HUES48 (cell line): ENCODE results near the gene ATP6V1F.

Experiments
- H3K27ac ChIP-seq: one replicate; pipeline ENCODE4 v1.7.0; 2013; ENCODE audit warnings: low read depth, low read length, inconsistent platforms
- H3K27me3 ChIP-seq: 2 replicates; pipeline ENCODE4 v1.6.1; 2013; ENCODE audit warnings: mild to moderate bottlenecking, low read length; ENCODE audit not compliant: control insufficient read depth, insufficient read depth
- H3K36me3 ChIP-seq: 2 replicates; pipeline ENCODE4 v1.6.1; 2013; ENCODE audit warnings: low read length; ENCODE audit not compliant: control insufficient read depth, insufficient read depth
- H3K4me1 ChIP-seq: 2 replicates; pipeline ENCODE4 v1.6.1; 2013; ENCODE audit warnings: mild to moderate bottlenecking, low read length; ENCODE audit not compliant: control insufficient read depth, insufficient read depth
- H3K4me3 ChIP-seq: 2 replicates; pipeline ENCODE4 v1.5.1; 2013; ENCODE audit warnings: mild to moderate bottlenecking, low read depth, low read length
- H3K9ac ChIP-seq: 2 replicates; pipeline ENCODE4 v1.6.1; 2013; ENCODE audit warnings: mild to moderate bottlenecking, low read depth, low read length, moderate library complexity
- H3K9me3 ChIP-seq: 2 replicates; pipeline ENCODE4 v1.6.1; 2013; ENCODE audit warnings: low read length; ENCODE audit not compliant: control insufficient read depth, insufficient read depth

The ATP6V1F gene

DNA sequence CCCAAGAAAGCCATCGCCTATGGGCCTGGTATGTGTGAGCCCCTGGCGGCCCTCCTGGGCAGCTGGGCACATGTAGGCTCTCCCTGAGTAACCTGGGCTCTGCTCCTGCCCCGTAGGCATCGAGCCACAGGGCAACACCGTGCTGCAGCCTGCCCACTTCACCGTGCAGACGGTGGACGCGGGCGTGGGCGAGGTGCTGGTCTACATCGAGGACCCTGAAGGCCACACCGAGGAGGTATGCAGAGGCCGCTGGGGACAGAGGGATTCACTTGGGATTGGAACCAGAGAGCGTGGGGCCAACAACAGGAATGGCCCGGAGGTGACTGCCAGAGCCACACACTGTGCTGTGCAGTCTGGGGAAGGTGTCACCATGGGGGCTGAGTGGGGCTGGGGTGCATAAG lies 25.1 kb upstream of the ATP6V1F start:
- Histone ChIP-seq H3K27me3 (no peaks in the 10 kb centered on the region), H3K4me3 (no peak overlapping the region), H3K9me3 (no peaks in the 10 kb centered on the region), H3K4me1 (peaks cover 14% of the 10 kb centered on the region), H3K9ac (no peak overlapping the region), H3K36me3 (peaks cover 3% of the 10 kb centered on the region; the same call in 1 of the 2 replicates), H3K27ac (no peak overlapping the region)

DNA sequence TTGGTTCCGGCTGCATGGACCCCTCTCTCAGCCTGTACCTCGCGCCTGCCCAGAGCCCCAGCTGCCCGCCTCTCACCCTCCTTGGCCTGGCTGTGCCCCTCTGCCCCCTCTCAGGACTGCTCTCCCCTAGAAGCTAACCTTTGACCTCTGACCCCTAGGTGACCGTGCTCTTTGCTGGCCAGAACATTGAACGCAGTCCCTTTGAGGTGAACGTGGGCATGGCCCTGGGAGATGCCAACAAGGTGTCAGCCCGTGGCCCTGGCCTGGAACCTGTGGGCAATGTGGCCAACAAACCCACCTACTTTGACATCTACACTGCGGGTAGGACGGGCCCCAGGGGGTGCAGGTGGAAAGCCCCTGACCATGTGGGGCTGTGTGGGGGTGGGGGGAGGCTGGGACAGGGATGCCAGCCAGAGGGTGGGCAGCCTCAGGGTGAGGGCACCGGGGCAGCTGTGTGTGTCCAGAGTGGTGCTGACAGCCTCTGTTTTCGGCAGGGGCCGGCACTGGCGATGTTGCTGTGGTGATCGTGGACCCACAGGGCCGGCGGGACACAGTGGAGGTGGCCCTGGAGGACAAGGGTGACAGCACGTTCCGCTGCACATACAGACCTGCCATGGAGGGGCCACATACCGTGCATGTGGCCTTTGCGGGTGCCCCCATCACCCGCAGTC lies 24.4 kb upstream of the ATP6V1F start:
- no peaks in the 10 kb centered on the region for H3K9me3 ChIP-seq
- H3K36me3 ChIP-seq = peaks cover 3% of the 10 kb centered on the region; the same call in 1 of the 2 replicates
- H3K27me3 ChIP-seq = no peaks in the 10 kb centered on the region

DNA sequence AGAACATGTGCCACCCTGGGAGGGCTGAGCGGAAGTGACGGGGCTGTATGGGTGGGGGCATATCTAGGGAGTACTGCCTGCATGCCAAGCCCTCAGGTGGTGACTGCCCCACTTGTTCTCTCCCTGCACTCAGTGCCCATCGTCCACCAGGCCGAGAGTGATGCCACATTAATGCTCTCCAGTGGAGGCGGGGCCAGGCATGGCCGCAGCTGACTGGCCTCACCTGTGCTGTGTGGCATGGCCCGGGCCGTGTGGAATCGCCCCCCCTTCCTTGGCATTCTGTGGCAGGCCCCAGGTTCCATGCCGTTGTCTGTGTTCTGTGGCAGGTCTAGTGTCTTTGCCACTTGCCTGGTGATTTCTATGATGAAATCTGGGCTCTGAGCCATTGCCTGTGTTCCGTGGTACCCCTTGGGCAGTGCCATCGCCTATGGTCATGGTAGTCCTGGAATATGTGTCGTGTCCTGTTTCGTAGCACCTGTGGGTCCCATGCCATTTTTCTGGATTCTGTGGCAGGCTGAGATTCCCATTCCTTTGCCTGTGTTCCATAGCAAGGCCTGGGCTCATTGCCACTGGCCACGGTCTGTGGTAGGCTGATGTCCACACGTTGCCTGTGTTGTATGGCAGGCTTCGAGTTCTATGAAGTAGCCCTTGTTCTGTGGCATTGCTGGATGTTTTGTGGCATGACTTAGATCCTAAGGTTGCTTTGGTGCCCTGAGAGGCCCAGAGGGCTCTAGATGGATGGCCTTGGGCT lies 23.5 kb upstream of the ATP6V1F start:
- Histone ChIP-seq H3K36me3 (peaks cover 3% of the 10 kb centered on the region; the same call in 1 of the 2 replicates), H3K4me3 (no peak overlapping the region), H3K27me3 (no peaks in the 10 kb centered on the region), H3K27ac (no peak overlapping the region), H3K4me1 (no peaks in the 10 kb centered on the region), H3K9ac (no peak overlapping the region), H3K9me3 (no peaks in the 10 kb centered on the region)

More for the DNA sequence above, 24.4 kb upstream of the ATP6V1F start:
- peaks cover 8% of the 10 kb centered on the region for H3K4me1 ChIP-seq
- H3K9ac ChIP-seq = no peak overlapping the region
- H3K27ac ChIP-seq = no peak overlapping the region
- no peak overlapping the region for H3K4me3 ChIP-seq

DNA sequence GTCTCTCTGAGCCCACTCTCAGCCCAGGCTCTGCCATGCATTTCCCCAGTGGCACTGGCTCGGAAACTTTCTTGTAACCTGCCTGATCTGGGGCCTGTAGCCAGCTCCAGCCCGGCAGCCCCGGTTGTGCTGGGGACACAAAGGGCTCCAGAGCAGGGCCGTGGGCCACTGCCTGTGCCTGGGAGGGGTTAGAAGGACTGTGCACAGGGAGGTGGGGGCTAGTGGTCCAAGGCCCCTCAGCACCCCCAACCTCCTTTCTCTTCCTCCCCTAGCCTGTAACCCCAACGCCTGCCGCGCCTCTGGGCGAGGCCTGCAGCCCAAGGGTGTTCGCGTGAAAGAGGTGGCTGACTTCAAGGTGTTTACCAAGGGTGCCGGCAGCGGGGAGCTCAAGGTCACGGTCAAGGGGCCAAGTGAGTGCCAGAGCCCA lies 22.9 kb upstream of the ATP6V1F start:
- Histone ChIP-seq H3K9ac (no peak overlapping the region), H3K9me3 (no peaks in the 10 kb centered on the region), H3K36me3 (peaks cover 5% of the 10 kb centered on the region; the same call in 1 of the 2 replicates), H3K27me3 (no peaks in the 10 kb centered on the region), H3K27ac (no peak overlapping the region), H3K4me1 (no peaks in the 10 kb centered on the region), H3K4me3 (no peak overlapping the region)

DNA sequence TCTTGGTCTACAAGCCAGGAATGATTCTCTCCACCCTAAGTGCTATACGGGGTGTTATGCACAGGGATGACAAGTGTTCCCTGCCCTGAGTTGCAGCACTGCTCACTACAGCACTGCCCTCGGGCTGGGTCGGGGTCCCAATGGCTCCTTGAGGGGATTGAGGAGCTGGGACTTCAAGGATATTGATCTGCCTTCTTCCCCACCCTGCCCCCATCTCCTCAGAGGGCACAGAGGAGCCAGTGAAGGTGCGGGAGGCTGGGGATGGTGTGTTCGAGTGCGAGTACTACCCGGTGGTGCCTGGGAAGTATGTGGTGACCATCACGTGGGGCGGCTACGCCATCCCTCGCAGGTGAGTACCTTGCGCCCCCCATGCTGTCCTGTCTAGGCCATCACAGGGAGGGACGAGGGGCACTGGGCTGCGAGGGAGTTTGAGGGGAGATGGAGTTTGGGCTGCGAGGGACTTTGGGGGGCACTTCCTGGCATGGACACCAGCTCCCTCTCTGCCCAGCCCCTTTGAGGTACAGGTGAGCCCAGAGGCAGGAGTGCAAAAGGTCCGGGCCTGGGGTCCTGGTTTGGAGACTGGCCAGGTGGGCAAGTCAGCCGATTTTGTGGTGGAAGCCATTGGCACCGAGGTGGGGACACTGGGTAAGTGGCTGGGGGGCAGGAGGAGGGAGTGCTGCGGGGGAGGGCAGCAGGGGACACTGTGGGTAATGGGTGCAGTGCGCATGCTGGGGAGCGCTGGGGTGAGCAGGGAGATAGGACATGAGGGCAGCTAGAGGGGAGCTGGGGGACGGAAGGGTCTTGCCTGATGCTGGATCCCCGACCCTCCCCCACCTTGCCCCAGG lies 22.1 kb upstream of the ATP6V1F start:
- no peaks in the 10 kb centered on the region for H3K9me3 ChIP-seq
- H3K36me3 ChIP-seq = peaks cover 9% of the 10 kb centered on the region; the same call in 1 of the 2 replicates
- no peak overlapping the region for H3K4me3 ChIP-seq
- H3K9ac ChIP-seq = no peak overlapping the region
- no peaks in the 10 kb centered on the region for H3K27me3 ChIP-seq
- no peaks in the 10 kb centered on the region for H3K4me1 ChIP-seq
- H3K27ac ChIP-seq = no peak overlapping the region

DNA sequence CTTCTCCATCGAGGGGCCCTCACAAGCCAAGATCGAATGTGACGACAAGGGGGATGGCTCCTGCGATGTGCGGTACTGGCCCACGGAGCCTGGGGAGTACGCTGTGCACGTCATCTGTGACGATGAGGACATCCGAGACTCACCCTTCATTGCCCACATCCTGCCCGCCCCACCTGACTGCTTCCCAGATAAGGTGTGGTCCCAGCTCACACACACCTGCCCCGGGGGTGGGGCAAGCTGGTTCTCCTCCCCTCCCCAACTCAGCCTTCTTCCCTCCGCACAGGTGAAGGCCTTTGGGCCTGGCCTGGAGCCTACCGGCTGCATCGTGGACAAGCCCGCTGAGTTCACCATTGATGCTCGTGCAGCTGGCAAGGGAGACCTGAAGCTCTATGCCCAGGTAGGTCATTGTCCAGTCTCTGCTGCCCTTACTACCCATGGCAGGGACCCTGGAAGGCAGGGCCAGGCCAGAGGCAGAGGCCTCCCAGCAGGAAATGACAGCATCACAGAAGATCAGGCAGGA lies 21.4 kb upstream of the ATP6V1F start:
- Histone ChIP-seq H3K27ac (no peak overlapping the region), H3K4me3 (no peak overlapping the region), H3K9ac (no peak overlapping the region), H3K36me3 (peaks cover 9% of the 10 kb centered on the region; the same call in 1 of the 2 replicates), H3K27me3 (no peaks in the 10 kb centered on the region), H3K9me3 (no peaks in the 10 kb centered on the region), H3K4me1 (no peaks in the 10 kb centered on the region)

DNA sequence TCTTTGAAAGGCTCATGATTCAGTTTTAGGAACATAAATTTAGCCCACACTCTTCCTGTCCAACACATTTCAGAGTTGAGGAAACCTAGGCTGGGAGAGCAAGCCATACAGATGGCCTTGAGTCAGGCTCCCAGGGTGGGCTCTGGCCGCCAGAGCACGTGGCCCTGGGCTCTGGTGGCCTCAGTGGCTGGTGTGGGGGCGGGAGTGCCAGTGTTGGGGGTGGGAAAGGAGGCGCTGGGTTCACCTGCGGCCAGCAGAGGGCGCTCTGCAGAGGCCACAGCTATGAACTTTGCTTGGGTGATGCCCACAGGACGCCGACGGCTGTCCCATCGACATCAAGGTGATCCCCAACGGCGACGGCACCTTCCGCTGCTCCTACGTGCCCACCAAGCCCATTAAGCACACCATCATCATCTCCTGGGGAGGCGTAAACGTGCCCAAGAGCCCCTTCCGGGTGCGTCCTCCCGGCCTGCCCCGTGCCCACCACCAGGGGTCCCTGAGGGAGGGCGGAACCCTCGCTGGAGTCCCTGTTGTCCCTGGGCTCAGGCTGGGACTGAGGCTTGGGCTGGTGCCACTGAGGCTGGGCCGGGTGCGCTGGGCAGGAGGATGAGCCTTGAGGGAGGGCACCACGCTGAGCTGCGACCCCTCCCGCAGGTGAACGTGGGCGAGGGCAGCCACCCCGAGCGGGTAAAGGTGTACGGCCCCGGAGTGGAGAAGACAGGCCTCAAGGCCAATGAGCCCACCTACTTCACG lies 20.6 kb upstream of the ATP6V1F start:
- H3K4me1 ChIP-seq = no peaks in the 10 kb centered on the region
- H3K27me3 ChIP-seq = no peaks in the 10 kb centered on the region
- no peak overlapping the region for H3K9ac ChIP-seq
- H3K9me3 ChIP-seq = no peaks in the 10 kb centered on the region
- H3K4me3 ChIP-seq = no peak overlapping the region
- no peak overlapping the region for H3K27ac ChIP-seq
- H3K36me3 ChIP-seq = peaks cover 9% of the 10 kb centered on the region; the same call in 1 of the 2 replicates

DNA sequence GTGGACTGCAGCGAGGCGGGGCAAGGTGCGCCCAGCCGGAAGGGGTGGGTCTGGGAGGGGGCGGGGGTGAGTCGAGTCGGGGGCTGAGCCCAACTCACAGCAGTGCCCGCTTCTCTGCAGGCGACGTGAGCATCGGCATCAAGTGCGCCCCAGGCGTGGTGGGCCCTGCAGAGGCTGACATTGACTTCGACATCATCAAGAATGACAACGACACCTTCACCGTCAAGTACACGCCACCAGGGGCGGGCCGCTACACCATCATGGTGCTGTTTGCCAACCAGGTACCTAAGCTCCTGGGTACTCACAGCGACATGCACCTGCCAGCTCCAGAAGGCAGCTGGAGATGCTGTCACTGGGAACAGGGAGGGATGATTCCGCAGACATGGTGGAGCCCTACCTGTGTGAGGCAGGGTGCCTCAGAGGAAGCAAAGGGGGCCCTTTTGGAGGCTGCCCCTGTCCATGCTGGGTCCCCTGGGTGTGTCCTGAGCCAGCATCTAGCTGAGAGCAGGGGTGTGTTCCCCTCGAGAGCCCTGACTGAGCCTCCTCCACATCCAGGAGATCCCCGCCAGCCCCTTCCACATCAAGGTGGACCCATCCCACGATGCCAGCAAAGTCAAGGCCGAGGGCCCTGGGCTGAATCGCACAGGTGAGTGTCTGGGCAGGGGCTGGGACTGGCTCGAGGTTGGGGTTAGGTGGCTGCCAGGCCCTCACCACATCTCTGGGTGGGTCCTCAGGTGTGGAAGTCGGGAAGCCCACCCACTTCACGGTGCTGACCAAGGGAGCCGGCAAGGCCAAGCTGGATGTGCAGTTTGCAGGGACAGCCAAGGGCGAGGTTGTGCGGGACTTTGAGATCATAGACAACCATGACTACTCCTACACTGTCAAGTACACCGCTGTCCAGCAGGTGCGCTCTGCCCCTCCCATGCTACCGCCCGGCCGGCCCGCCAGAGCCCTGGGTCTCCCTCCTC lies 19.7 kb upstream of the ATP6V1F start:
- no peaks in the 10 kb centered on the region for H3K4me1 ChIP-seq
- no peak overlapping the region for H3K27ac ChIP-seq
- H3K9ac ChIP-seq = no peak overlapping the region
- peaks cover 8% of the 10 kb centered on the region; the same call in 1 of the 2 replicates for H3K36me3 ChIP-seq
- no peaks in the 10 kb centered on the region for H3K9me3 ChIP-seq
- no peak overlapping the region for H3K4me3 ChIP-seq
- H3K27me3 ChIP-seq = no peaks in the 10 kb centered on the region

DNA sequence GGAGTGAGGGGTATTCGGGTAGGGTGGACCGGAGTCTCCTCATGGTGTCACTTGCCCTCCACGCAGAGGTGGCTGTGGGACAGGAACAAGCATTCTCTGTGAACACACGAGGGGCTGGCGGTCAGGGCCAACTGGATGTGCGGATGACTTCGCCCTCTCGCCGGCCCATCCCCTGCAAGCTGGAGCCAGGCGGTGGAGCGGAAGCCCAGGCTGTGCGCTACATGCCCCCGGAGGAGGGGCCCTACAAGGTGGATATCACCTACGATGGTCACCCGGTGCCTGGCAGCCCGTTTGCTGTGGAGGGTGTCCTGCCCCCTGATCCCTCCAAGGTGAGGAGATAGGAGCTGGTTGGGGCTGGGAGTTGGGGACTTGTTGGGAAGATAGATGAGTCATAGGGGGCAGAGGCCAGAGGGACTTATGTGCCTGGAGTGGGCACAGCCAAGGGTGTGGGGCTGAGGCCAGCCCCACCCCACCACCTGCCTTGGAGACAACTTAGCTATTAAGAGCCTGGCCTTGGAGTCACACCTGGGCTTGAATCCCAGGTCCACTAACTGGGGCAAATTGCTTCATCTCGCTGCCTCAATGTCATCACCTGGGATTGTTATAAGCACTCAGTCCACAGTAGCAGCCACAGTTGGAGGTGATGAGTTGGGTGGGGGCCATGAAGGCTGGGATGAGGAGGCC lies 18.6 kb upstream of the ATP6V1F start:
- Histone ChIP-seq H3K27me3 (no peaks in the 10 kb centered on the region), H3K4me3 (no peak overlapping the region), H3K9ac (no peak overlapping the region), H3K36me3 (peaks cover 6% of the 10 kb centered on the region; the same call in 1 of the 2 replicates), H3K27ac (no peak overlapping the region), H3K9me3 (no peaks in the 10 kb centered on the region), H3K4me1 (no peaks in the 10 kb centered on the region)
